Adipose tissue (tissue), 3 donors: Measurements from ENCODE around the gene CDH4. TPM values are rescaled to one million over a fixed set of nuclear protein-coding genes. Genes with fewer than 3 reads are reported as not detected.

Source experiments
- H3K27ac ChIP-seq: one replicate; pipeline ENCODE4 v1.5.1; 2013; ENCODE audit warnings: low read depth, low read length
- WGBS, 3 donors: extraction: QIAGEN DNeasy Blood & Tissue Kit; methylation state at CpG; one replicate each; pipeline ENCODE4 v1.1.7; 2013; 5-methylcytosine and 5-hydroxymethylcytosine counted together
- polyA plus RNA-seq, 3 donors: library from polyadenylated mRNA; stranded (reverse); fragments of 200-250 nt; gene quantifications; one replicate each; pipeline ENCODE4 v1.2.3, GENCODE V29; 2013
- donor health status: healthy with polysubstance abuse.
- donor health status: Bipolar disorder and iron deficiency.
- donor health status: healthy.

The CDH4 gene
- polyA plus RNA-seq, 3 donors: 0.04 to 0.11 (median 0.05) TPM

DNA sequence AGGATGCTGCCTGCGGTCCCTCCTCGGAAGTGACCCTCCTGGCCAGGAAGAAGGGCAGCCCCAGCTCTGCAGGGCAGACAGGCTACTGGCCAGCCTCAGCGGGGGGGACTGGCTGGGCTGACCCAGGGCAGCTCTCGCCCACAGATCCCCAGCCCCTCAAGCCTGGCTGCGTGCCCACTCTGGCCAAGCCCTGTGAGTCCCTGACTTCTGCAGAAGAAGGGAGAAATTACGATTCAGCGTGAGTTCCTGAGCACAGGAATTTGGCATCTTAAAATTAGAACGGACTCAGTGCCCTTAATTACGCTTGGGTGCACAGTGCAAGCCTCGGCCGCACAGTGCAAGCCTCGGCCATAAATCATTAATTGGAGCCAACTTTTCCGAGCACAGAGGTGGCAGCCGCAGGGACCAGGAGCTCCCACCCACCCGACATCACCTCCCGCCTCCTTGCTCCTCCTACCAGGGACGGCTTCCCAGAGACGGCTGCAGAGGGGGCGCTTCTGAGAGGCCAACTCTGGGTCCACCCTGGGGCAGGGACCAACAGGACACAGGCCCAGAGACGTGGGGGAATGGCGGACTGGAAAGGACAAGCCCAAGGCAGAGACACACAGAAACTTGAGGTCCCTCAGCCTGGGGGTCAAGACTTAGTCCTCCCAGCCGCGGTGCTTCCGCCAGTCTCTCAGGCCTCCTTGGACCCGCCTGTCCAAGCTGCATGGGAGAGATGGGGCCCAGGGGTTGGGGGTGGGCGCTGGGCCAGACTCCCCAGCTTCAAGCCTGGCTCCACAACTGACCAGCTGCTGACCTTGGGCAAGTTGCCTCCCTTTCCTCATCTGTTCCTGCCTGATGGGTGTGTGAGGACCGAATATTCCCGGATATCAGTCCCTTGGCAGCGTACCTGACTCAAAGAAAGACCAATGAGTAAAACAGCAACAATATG lies 648.2 kb downstream of the CDH4 start:
- 45 to 47% (median 46%) methylated on average over 28 to 29 of the region's 29 CpGs for WGBS, 3 donors
- no peak overlapping the region for H3K27ac ChIP-seq

DNA sequence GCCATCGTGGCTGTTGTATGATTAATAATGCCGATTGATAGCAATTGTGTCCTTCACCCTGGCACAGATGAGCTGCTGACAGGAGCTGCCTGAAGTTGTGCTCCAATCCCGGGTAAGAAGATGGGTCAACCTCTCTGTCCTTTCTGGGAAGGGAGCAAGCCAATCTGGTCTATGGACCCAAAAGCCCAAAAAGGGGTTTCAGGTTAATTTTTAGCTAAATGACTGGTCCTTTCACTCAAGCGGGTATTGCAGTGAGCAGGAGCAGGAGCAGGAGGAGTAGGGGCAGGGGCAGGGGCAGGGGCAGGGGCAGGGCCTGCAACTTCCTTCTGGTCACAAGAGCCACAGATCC lies 648.9 kb downstream of the CDH4 start:
- no peak overlapping the region for H3K27ac ChIP-seq
- WGBS, 3 donors: 56 to 76% (median 74%) methylated on average over 4 of the region's 4 CpGs

GRCh38 chr20:61901392-61902220 lies 649.5 kb downstream of the CDH4 start:
- H3K27ac ChIP-seq: no peak overlapping the region
- WGBS, 3 donors: 62 to 75% (median 67%) methylated on average over 35 of the region's 35 CpGs

DNA sequence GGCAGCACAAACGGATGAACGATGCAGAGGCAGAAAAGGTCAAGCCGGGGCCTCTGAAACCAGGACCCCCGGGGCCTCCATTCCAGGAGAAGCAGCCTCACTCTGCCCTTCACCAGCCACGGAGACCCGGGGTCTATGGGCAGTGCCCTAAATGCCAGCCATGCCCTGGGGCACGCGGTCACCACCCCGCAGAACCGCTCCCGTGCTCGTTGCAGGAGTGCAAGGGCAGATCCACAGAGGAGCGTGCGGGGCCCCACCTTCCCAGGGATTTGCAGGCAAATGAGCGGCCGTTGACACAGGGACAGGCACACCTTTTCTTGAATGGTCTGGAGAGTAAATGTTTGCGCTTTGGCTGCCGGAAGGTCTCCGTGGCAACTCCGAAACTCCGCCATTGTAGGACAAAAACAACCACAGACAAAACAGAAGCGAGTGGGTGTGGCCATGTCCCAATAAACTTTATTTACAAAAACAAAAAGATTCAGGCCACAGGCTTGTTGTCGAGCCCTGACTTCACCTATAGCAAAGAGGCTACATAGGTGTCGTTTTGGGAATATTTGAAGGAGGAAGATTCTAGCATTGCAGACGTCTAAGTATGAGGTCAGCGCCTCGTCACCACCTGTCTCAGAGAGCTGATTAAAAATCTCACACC lies 650.3 kb downstream of the CDH4 start:
- WGBS, 3 donors: 72 to 87% (median 81%) methylated on average over 27 of the region's 27 CpGs
- no peak overlapping the region for H3K27ac ChIP-seq

- no peak overlapping the region for H3K27ac ChIP-seq
- 73 to 78% (median 78%) methylated on average over 26 of the region's 26 CpGs for WGBS, 3 donors
Measured at GRCh38 chr20:61903575-61904340, 651.7 kb downstream of the CDH4 start.

DNA sequence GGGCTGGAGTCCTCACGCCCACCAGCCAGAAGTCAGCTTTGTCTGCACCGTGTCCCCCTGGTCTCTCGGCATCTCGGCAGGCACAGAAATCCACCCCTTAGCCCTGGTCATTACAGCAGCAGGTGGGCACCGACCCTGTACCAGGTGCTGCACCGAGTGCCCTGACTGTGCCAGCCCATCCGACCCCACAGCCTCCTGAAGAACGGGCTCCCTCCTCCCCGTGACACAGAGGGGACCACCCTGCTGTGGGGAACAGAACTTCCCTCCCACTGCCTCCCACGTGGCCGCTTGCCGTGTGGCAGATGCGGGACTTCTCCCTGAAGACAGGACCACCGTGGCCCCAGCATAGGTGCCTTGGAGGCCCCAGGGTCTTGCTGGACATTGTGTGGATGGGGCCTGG lies 652.4 kb downstream of the CDH4 start:
- no peak overlapping the region for H3K27ac ChIP-seq
- 78 to 89% (median 81%) methylated on average over 14 of the region's 14 CpGs for WGBS, 3 donors

DNA sequence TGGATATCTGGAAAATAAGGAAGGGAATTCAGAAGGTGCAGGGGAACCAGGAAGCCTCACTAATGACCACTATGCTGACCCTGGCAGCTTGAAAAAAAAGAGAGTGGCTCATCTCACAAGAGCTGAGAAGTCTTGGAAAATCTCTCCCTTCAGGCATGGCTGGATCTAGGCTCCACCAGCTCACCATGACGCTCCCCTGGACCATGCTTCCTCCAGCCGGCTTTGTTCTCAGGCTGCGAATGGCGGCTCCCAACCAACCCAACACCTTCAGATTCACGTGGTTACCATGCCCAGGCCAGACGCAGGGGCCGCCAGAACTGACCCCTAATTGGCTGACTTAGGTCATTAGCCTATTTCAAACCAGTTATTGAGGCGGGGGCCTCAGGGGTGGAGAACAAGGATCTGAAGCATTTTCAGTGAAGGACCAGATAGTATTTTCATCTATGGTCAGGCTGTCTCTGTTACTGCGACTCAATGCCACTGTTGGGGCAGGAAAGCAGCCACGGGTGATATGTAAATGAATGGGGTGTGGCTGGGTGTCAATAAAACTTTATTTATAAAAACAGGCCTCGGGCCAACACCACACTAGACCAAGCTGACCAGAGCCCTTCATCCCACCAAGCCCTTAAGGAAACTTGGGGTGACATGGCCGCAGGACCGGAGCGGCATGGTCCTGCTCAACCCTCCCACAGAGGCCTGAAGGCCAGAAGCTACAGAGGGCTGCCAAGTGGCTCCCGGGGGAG lies 653.9 kb downstream of the CDH4 start:
- 91 to 94% (median 91%) methylated on average over 15 of the region's 15 CpGs for WGBS, 3 donors
- no peak overlapping the region for H3K27ac ChIP-seq

DNA sequence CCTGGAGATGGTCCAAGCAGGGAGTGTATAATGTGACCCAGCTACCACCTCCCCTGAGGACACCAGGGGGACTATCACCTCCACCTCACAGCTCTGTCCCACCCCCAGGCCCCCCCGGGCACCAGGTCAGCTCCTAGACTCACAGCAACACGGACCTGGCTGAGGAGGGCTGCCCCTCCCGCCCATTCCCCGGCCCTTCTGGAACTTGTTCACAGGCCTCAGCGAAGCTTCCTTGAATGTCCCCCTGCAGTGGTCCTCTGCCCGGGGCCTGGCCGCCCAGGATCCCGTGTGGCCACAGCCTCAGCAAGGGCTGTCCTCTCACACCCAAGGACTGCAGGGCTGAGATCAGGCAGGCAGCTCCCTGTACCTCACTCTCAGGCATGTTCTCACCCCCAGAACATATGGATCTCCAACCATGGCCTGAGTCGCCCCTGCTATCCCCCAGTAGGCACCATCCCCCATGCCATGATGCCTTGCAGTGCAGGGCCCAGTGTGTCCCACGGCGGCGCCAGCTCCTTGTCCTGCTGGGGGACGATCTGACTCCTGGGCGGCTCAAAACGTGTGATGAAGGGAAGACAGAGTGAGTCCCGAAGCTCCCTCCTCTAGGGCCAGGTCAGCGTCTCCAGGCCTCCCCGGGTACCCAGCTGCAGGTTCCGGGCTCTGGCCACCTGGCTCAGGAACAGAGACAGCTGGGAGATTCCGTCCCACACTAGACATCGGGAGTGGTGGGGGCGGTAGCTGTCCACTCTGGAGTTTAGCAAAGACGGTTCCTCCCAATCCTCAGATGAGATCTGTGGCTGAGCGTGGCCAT lies 655.2 kb downstream of the CDH4 start:
- 82 to 84% (median 83%) methylated on average over 24 of the region's 24 CpGs for WGBS, 3 donors

DNA sequence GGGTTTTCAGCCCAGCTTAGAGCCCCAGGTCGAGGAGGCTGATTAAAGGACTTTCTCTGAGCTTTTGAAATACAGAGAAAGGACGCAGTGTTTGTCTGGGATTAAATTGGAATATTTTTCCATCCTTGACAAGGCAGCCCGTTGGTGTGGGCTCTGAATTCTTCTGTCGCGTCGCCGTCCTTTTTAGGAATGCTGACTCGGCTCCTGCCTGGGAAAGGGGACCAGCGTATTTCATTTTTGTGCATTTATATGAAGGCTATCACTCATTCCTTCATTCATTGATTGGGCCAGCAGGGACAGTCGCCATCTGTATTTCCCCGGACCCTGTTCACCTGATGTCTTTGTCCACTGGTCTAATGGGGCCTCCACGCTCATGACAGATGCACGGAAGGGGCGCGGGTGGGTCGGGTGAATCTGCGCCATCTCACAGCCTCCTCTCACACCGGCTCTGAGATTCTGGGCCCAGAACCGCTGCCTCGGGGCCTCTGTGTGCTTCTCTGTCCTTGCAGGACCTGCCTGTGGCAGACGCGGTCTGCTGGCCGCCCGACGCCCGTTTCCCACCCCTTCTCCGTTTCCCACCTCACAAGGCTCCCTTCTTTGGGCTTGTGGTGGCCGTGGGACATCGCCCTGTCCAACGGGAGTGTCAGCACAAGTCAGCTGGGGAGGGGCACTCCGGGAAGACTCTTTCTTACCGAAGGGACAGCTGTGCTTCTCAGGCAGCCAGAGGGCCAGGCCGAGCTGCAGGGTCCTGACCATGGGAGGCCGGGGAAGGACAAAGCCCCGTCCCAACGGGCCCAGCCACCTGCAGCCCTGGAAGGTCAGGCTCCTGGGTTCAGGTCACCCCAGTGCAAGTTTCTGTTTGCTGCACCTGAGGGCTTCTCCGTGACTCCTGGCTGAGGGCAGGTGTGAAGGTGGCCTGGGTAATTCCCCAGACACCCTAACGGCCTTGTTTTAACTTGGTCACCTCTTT lies 656.3 kb downstream of the CDH4 start:
- no peak overlapping the region for H3K27ac ChIP-seq
- 77 to 82% (median 79%) methylated on average over 38 of the region's 38 CpGs for WGBS, 3 donors

More for the DNA sequence above, 655.2 kb downstream of the CDH4 start:
- no peak overlapping the region for H3K27ac ChIP-seq

DNA sequence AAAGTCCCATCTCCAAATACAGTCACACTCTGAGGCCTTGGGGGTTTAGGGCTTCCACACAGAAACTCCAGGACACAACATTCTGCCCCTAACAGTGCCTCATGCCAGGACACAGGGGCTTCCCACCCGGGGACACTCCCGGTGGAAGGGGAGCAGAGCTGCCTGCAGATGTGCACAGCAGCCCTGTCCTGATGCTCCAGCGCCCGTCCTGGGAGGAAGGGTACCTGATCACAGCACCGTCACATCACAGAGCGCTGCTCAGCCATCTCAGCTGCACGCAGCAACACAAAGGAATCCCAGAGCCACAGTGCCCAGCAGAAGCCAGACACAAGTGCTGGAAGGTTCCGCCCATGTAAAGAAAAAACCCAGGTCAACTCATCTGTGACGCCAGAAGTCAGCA lies 657.0 kb downstream of the CDH4 start:
- H3K27ac ChIP-seq: no peak overlapping the region
- WGBS, 3 donors: 75 to 86% (median 82%) methylated on average over 9 of the region's 9 CpGs

DNA sequence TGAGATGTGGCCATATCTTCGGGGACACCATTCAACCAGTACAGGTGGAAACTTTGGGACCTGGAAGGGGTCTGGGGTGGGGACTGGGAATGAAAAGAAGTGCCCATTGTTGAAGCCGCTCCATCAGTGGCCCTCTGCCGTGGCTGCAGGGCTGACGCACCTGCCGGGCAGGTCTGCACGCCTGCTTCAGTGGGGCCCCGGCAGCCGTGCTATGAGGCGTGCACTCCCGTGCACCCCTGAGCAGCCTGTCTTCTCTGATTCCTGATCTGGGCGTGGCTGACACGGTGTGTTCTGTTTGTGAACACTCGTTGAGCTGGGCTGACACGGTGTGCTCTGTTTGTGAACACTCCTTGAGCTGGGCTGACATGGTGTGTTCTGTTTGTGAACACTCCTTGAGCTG lies 657.8 kb downstream of the CDH4 start:
- WGBS, 3 donors: 74 to 85% (median 82%) methylated on average over 14 of the region's 14 CpGs
- no peak overlapping the region for H3K27ac ChIP-seq

DNA sequence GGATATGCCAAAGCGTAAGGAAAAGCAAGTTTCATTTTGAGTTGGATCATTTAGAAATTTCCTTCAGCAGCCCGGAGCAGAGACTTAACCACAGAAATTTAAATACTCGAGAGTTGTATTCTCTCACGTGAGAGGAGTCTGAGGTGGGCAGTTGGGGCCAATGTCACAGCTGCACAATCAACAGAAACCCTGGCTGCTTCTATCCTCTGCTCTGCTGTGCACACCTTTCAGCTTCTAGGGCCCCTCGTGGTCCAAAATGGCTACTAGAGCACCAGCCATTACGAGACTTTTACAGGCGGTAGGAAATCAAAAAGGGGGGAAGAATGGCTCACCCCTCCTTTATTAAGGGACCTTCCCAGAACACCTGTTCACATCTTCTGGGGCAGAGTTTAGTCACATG lies 659.8 kb downstream of the CDH4 start:
- WGBS, 3 donors: 72 to 79% (median 75%) methylated on average over 7 of the region's 7 CpGs
- H3K27ac ChIP-seq: no peak overlapping the region

DNA sequence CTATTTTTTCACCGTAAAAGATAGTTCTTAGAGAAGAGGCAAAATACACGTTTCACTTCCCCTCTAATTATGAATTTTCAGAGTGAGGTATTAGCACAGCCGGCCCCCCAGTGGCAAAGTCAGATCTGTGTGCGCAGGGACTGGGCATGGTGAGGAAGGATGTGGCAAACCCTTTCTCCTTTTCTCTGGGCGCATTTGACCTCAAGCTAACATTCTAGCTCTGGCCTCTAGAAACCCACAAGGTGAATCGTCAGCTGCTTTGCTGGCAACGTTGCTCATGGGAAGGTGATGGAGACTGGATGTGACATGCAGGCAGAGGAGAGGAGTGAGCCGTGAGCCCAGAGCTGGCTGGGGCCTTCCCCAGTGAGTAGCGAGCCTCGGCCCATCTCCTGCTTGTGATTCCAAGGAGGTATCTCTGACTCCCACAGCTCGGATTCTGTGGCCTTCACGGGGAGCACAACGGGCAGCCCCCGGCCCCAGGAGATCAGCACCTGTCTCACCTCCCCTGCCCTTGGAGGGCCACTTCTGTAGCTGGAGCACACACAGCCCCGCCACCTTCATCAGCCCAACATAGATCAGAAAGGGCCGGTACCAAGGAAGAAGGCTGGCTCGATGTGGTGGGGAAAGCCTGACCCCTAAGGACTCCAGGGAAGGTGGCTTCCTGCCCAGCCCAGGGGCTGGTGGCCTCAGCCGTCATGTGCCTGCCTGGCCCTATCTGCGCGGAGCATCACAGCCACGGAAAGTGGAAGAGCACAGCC lies 660.8 kb downstream of the CDH4 start:
- no peak overlapping the region for H3K27ac ChIP-seq
- 69 to 82% (median 75%) methylated on average over 21 of the region's 21 CpGs for WGBS, 3 donors

- 69 to 77% (median 75%) methylated on average over 18 of the region's 18 CpGs for WGBS, 3 donors
- no peak overlapping the region for H3K27ac ChIP-seq
Measured at GRCh38 chr20:61913423-61914225, 661.6 kb downstream of the CDH4 start.
